Natural killer cell treated with Interleukin-12 subunit alpha and Interleukin-12 subunit beta and Interleukin-15 and Interleukin-18, amount 100 ng/mL, for 72 hours (primary cell): Measurements from ENCODE around the gene OSBPL6. TPM values are rescaled to one million over a fixed set of nuclear protein-coding genes. Genes with fewer than 3 reads are reported as not detected.

Experiments used
- ATAC-seq, 2 donors: fragments of 150-1000 bp; cut with Tn5 transposase in 1 of 2; sonication (Bioruptor Pico), chemical (Tn5 transposase) in 1 of 2; 2 replicates each; pipeline ENCODE4 v1.10.0; 2021
- DNase-seq: peaks from one replicate; pipeline ENCODE4 v3.0.0; 2022; ENCODE audit warnings: low spot score
- H3K27ac Mint-ChIP-seq, 2 donors: 1 replicate in 1 of 2; 2 replicates in 1 of 2; pipeline ENCODE4 v1.8.0; 2022; ENCODE audit warnings: mixed read lengths in 2 of 2, mild to moderate bottlenecking in 1 of 2, moderate library complexity in 1 of 2
- H3K27me3 Mint-ChIP-seq, 2 donors: 1 replicate in 1 of 2; 2 replicates in 1 of 2; pipeline ENCODE4 v1.8.0; 2022; ENCODE audit warnings: mixed read lengths in 2 of 2
- H3K36me3 Mint-ChIP-seq: one replicate; pipeline ENCODE4 v1.8.0; 2022; ENCODE audit warnings: mixed read lengths
- H3K4me1 Mint-ChIP-seq, 2 donors: 1 replicate in 1 of 2; 2 replicates in 1 of 2; pipeline ENCODE4 v1.8.0; 2022; ENCODE audit warnings: low read depth in 2 of 2, mixed read lengths in 2 of 2, mild to moderate bottlenecking in 1 of 2
- H3K4me3 Mint-ChIP-seq: one replicate; pipeline ENCODE4 v1.8.0; 2022; ENCODE audit warnings: mixed read lengths
- H3K9me3 Mint-ChIP-seq: 2 replicates; pipeline ENCODE4 v1.8.0; 2022; ENCODE audit warnings: mixed read lengths
- total RNA-seq, 2 donors: library from RNA; stranded (reverse); gene quantifications; one replicate each; pipeline ENCODE4 v1.2.3, GENCODE V29; 2022

The OSBPL6 gene
- total RNA-seq, 2 donors from 2014 or later, result 0.33 to 0.42 TPM

DNA sequence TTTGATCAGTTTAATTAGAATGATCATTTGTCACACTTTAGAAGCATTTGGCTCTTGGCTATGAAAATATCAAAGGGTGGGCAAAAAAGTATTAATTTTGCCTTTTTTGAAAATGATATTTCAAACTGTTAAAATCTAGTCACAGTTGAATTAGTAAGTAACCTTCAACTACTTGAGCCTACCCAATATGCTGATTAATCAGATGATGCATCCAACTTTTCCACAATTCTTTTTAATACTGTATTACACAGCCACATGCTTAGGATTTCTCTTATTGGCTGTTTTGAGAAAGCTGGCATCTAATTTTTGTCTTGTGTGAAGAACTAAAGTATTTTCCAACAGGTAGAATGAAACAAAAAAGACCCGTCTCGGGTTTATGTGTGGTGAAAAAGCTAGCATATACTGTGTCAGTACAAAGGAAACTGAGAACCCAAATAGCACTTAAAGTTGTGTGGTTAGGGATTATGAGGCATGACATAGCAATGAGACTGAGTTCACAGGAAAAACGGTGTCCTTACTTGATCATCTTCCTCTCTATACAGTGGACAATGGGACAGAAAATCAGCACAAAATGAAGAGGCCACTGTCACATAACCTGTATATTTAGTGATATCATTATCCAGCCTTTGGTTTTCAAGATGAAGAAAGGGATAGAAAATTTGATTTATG, 11.7 kb downstream of the OSBPL6 start:
- Mint-ChIP-seq H3K4me3 (no peak overlapping the region), H3K4me1 (no peaks in the 10 kb centered on the region), H3K27ac (no peak overlapping the region), H3K9me3 (no peaks in the 10 kb centered on the region), H3K36me3 (no peaks in the 10 kb centered on the region), H3K27me3 (peaks cover 30 to 45% of the 10 kb centered on the region in 2 donors)
- DNase-seq (no peak), ATAC-seq (no peak)

DNA sequence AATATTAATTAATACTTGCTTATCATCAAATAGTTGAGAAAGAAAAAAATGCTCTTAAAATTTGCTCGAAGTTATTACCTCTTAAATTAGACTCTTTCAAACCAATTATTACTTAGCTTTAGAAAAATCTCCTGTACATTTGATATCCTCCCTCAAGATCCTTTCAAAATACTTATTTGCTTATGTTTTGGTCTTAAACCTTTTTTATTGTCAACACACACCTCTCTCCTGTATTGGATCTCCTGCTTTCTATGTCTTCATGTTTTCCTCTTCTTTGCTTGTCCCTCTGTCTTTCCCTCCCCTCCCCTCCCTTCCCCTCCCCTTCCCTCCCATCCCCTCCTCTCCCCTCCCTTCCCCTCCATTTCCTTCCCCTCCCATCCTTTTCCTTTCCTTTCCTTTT, 14.0 kb downstream of the OSBPL6 start:
- Mint-ChIP-seq H3K4me1 (no peaks in the 10 kb centered on the region), H3K36me3 (no peaks in the 10 kb centered on the region), H3K4me3 (no peak overlapping the region), H3K27ac (no peak overlapping the region), H3K9me3 (no peaks in the 10 kb centered on the region), H3K27me3 (peaks cover 31 to 48% of the 10 kb centered on the region in 2 donors)
- DNase-seq (no peak), ATAC-seq (no peak)

DNA sequence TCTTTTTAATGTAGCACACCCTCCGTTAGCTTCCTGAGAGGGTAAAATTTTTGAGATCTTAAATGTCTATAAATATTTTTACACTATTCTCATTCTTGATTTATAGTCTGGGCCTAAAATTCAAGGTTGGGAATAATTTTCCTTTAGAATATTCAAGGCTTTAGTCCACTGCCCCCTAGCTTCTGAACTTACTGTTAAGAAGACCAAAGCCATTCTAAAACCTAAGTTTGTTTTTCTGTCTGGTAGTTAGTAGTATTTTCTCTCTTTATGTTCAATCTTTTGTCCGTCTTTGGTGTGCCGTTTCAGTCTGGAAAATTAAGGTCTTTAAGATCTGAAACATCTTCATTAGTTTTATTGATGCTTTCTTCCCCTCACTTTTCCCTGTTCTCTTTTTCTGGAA, 14.5 kb downstream of the OSBPL6 start:
- ATAC-seq (no peak), DNase-seq (no peak)
- H3K4me1 Mint-ChIP-seq, result no peaks in the 10 kb centered on the region
- no peaks in the 10 kb centered on the region for H3K9me3 Mint-ChIP-seq
- no peak overlapping the region for H3K27ac Mint-ChIP-seq
- no peaks in the 10 kb centered on the region for H3K36me3 Mint-ChIP-seq
- peaks cover 35 to 53% of the 10 kb centered on the region in 2 donors for H3K27me3 Mint-ChIP-seq
- no peak overlapping the region for H3K4me3 Mint-ChIP-seq

DNA sequence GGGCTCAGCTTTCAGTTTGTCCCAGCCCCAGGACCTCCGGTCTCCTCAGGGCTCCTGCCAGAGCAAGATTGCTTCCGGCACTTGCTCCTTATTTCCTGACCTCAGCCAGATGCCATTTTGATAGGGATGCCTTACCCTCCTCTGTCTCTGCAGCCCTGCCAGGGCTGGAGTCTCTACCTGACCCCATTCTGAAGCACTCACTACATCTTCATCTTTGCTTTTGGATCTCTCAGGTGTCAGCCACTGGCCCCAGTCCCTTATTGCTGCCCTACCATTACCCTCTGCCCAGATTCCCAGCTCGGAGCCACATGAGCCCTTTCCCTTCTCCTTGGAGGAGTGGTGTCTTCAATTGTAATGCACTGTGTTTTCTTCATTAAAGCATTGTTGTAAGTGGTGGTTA, 17.1 kb downstream of the OSBPL6 start:
- no peak for ATAC-seq
- Mint-ChIP-seq H3K9me3 (no peaks in the 10 kb centered on the region), H3K27ac (no peak overlapping the region), H3K4me3 (no peak overlapping the region), H3K4me1 (no peaks in the 10 kb centered on the region), H3K27me3 (peaks cover 34 to 54% of the 10 kb centered on the region in 2 donors), H3K36me3 (no peaks in the 10 kb centered on the region)
- DNase-seq, result no peak

DNA sequence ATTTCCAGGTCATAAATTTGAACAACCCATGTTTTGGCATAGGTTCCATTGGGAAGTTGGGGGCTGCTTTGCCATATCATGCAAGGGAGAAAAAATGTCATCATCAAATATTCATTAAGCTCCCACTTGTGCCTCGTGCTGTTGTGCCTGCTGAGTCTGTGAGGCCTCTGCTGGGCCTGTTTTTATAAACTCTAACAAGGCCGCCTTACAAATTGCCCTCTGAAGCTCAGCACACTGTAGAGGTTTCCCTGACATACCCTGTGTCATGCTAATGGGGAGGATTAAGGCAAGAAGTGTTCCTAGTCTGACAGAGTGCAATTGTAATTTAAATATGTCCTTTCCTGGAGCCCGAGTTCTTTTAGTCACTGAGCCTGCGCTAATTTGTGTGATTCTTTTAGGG, 17.6 kb downstream of the OSBPL6 start:
- Mint-ChIP-seq H3K27ac (no peak overlapping the region), H3K27me3 (peaks cover 36 to 58% of the 10 kb centered on the region in 2 donors), H3K4me3 (no peak overlapping the region), H3K4me1 (no peaks in the 10 kb centered on the region), H3K9me3 (no peaks in the 10 kb centered on the region), H3K36me3 (no peaks in the 10 kb centered on the region)
- ATAC-seq (no peak), DNase-seq (no peak)

DNA sequence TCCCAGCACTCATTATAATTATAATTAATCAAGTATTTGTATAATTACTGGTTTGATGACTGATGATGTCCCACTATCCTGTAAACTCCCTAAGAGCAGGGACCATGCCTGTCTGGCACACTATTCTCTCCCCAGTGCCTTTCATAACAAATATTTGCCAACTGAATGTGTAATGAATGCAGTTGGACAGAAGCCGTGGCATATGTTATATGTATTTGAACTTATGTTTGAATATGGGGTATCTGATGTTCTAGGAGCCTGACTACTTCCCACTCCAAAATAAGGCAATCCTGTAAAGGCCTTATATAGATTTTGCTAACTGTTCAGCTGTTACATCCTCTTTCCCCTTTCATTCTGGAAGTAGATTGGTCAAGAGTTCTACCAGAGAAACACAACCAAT, 19.7 kb downstream of the OSBPL6 start:
- H3K27me3 Mint-ChIP-seq, result peaks cover 28 to 55% of the 10 kb centered on the region in 2 donors
- ATAC-seq, result no peak
- H3K27ac Mint-ChIP-seq, result no peak overlapping the region

DNA sequence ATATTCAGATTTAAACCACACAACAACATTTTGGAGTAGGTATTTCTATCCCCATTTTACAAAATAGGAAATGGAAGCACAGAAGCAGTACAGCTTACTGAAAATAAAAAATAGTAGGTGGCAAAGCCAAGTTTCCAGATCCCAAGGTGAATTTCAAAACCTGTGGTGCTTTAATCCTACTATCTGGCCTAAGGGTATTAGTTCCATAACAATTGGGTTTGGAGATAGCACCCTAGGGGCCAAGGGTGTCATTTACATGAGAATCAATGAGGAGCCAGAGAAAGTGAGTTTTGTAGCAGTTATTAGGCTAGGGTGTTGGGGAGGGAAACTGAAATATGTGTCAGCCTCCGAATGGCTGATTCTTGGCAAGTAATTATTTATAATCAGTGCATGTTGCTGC, 24.9 kb downstream of the OSBPL6 start:
- no peak overlapping the region for H3K4me3 Mint-ChIP-seq
- H3K27me3 Mint-ChIP-seq, result peaks cover 22 to 56% of the 10 kb centered on the region in 2 donors
- H3K27ac Mint-ChIP-seq, result no peak overlapping the region
- no peaks in the 10 kb centered on the region for H3K36me3 Mint-ChIP-seq
- DNase-seq (no peak), ATAC-seq (no peak)
- no peaks in the 10 kb centered on the region for H3K9me3 Mint-ChIP-seq
- no peaks in the 10 kb centered on the region for H3K4me1 Mint-ChIP-seq

More for the DNA sequence above, 19.7 kb downstream of the OSBPL6 start:
- no peak overlapping the region for H3K4me3 Mint-ChIP-seq
- H3K9me3 Mint-ChIP-seq, result no peaks in the 10 kb centered on the region
- no peaks in the 10 kb centered on the region for H3K36me3 Mint-ChIP-seq
- no peaks in the 10 kb centered on the region for H3K4me1 Mint-ChIP-seq
- no peak for DNase-seq

DNA sequence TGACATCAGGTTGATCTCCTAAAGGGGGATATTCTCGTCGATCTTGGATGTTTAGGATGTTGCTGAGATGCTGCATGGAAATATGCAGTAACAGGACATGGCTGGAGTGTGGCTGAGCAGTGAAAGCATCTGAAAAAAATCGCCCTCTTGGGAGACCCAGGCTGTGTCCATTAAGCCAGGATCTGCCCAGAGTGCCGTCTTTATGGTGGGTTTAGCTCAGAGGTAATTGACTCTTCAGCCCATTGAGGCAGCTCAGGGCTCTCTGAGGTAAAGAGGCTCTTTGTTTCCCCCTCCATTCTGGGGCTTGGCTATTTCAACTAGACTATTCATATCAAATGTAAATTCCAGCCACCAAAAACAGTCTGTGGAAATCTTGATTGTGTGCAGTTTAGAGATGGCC, 26.5 kb downstream of the OSBPL6 start:
- ATAC-seq (no peak), DNase-seq (no peak)
- H3K9me3 Mint-ChIP-seq, result no peaks in the 10 kb centered on the region
- H3K36me3 Mint-ChIP-seq, result no peaks in the 10 kb centered on the region
- H3K27me3 Mint-ChIP-seq, result peaks cover 24 to 64% of the 10 kb centered on the region in 2 donors
- no peak overlapping the region for H3K27ac Mint-ChIP-seq
- no peaks in the 10 kb centered on the region for H3K4me1 Mint-ChIP-seq
- H3K4me3 Mint-ChIP-seq, result no peak overlapping the region

DNA sequence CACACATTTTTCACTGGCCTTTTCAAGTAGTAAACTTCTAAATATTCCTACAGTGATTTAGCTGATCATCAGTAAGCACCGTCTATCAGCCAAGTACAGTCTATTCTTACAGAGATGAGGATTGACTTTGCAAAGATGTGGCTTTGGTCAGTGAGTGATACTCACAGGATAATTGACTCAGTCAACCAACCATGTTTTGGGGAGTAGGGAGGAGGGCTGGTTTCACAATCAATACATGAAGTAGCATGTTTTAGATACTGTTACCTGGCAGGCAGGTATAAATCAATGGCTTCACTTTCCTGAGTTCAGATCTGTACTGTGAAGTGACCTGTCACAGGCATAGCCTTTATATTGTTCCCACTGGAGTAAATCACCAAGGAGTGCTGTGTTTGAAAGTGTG, 27.2 kb downstream of the OSBPL6 start:
- no peak for ATAC-seq
- Mint-ChIP-seq H3K4me3 (no peak overlapping the region), H3K9me3 (no peaks in the 10 kb centered on the region), H3K4me1 (no peaks in the 10 kb centered on the region), H3K27ac (no peak overlapping the region), H3K27me3 (peaks cover 20 to 61% of the 10 kb centered on the region in 2 donors), H3K36me3 (no peaks in the 10 kb centered on the region)
- no peak for DNase-seq

DNA sequence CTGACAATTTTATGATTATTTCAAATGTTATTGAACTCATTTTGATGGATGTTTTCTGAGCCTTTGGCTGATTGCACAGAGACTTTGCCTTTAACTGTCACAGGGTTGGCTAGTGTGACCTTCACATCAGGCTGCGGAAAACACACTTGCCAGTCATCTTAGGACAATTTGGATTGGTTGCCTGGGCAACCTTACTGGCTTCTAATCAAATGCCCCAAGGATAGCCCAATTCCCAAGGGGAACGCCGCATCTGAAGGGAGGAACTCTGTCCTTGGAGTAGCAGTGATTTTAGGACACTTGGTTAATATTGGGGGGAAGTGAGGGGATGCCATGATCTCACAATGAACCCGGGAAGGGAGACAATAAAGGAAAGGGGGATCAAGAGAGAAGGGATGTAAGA, 29.5 kb downstream of the OSBPL6 start:
- Mint-ChIP-seq H3K9me3 (no peaks in the 10 kb centered on the region), H3K4me1 (no peaks in the 10 kb centered on the region), H3K27ac (no peak overlapping the region), H3K36me3 (no peaks in the 10 kb centered on the region), H3K4me3 (no peak overlapping the region), H3K27me3 (peaks cover 17 to 47% of the 10 kb centered on the region in 2 donors)
- no peak for ATAC-seq
- no peak for DNase-seq

DNA sequence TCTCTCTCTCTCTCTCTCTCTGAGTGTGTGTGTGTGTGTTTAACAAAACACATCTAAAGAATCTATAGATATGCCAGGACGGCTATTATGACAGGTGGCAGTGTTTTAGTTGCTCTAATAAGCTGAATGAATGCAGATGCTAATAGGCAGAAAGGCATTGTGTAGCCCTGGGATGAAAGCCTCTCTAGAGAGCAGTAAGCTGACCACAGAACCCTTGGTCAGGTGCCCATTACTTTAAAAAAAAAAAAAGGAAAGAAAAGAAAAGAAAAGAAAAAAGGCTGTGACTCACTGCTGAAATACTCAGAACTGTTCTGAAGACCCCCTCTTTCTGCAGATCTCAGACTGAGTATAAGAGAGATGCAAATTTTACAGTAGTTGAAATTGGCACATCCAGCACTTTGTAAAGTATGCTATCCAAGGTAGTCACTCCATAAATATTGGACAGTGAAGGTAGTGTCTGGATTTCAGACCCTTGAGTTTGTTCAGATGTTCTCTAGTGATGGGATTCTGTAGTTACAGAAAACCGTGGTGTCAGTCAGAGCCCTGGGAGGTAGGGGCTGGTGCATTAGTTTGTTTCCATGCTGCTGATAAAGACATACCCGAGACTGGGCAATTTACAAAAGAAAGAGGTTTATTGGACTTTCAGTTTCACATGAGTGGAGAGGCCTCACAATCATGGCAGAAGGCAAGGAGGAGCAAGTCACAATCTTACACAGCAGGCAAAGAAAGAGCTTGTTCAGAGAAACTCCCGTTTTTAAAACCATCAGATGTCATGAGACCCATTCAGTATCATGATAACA, 30.9 kb downstream of the OSBPL6 start:
- Mint-ChIP-seq H3K36me3 (no peaks in the 10 kb centered on the region), H3K4me3 (no peak overlapping the region), H3K27me3 (peaks cover 16 to 43% of the 10 kb centered on the region in 2 donors), H3K4me1 (no peaks in the 10 kb centered on the region), H3K9me3 (no peaks in the 10 kb centered on the region), H3K27ac (no peak overlapping the region)
- DNase-seq (no peak), ATAC-seq (no peak)

DNA sequence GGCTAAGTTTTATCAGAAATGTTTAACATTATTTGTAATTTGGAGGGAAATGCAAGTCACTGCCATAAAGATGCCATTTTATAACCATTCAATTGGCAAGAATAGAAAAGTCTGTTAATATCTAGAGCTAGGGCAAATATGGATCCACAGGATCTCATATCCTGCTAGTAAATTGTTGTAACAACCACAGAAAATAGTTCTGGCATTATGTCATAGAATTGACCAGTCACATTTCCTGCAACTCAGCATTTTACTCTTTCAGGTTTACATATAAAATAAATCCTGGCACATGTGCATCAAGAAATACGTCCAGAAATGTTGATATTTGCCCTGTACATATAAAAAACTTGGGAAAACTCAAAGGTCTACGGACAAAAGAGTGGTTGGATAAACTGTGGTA, 32.9 kb downstream of the OSBPL6 start:
- no peak overlapping the region for H3K27ac Mint-ChIP-seq
- H3K36me3 Mint-ChIP-seq, result no peaks in the 10 kb centered on the region
- H3K4me1 Mint-ChIP-seq, result no peaks in the 10 kb centered on the region
- H3K9me3 Mint-ChIP-seq, result no peaks in the 10 kb centered on the region
- DNase-seq (no peak), ATAC-seq (no peak)
- H3K4me3 Mint-ChIP-seq, result no peak overlapping the region
- peaks cover 13 to 33% of the 10 kb centered on the region in 2 donors for H3K27me3 Mint-ChIP-seq

DNA sequence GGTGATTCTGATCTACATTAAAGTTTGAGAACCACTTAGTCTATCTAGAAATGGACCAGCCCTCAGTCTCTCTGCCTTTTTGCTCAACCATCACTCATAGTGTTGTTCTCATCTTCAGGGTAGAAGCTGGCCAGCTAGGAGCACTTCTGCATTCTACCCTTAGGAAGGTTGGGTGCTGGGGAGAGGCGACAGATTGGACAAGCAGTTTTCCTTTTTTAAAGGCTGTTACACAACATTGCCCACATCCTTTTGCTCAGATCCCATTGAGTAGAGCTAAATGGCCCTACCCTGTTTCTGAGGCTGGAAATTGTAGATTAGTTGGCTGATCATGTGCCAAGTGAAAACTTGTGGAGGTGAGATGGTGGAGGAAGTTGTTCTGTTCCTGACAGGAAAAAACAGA, 35.6 kb downstream of the OSBPL6 start:
- Mint-ChIP-seq H3K4me1 (no peaks in the 10 kb centered on the region), H3K27me3 (peaks cover 10 to 18% of the 10 kb centered on the region in 2 donors), H3K4me3 (no peak overlapping the region), H3K9me3 (no peaks in the 10 kb centered on the region), H3K36me3 (no peaks in the 10 kb centered on the region), H3K27ac (no peak overlapping the region)
- ATAC-seq (no peak), DNase-seq (no peak)

DNA sequence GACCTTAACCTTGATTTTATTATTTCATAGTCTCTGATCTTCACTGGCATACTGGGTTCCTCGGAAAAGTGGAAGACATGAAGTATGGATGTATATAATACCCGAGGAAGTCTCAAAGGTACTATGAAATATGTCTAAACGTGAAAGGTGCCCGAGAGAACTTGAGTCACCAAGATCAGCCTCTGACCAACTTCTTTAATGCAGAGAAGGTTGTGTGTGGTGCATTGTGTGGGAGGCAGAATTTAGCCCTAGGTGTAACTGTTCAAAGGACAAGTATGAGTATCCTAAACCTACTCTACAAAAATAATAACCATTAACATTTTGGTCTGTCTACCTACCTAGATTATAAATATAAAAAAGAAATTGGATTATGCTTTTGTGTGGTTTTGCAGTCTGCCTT, 36.1 kb downstream of the OSBPL6 start:
- Mint-ChIP-seq H3K4me1 (no peaks in the 10 kb centered on the region), H3K9me3 (no peaks in the 10 kb centered on the region), H3K4me3 (no peak overlapping the region), H3K36me3 (no peaks in the 10 kb centered on the region), H3K27me3 (peaks cover 8 to 15% of the 10 kb centered on the region in 2 donors), H3K27ac (no peak overlapping the region)
- DNase-seq (no peak), ATAC-seq (no peak)
